ENCODE measurements around the gene ZNF358. TPM values are rescaled to one million over a fixed set of nuclear protein-coding genes. Genes with fewer than 3 reads are reported as not detected.
A peak's percentile ranks its signal among the peaks of the same experiment; 100 is the strongest.

The ZNF358 gene
- 25.2 TPM for total RNA-seq
- 10 to 100 TPM; 41.2 to 69.7 (median 49.1) TPM for polyA plus RNA-seq (ENCODE audit: insufficient read depth in 1 of 8, insufficient read length in 8 of 8, low replicate concordance in 1 of 8)
- long read RNA-seq, donor 1, transcript ZNF358-202 (2 exons, 1,954 nt) = major isoform, 5 of 5 reads
- long read RNA-seq, donor 1, partial matches to known transcripts = 0 of 5 reads
- long read RNA-seq, donor 1, other reads (novel, unspliced or antisense) = 0 of 5 reads
- long read RNA-seq, donor 2, partial matches to known transcripts = 8 of 10 reads
- long read RNA-seq, donor 2, other reads (novel, unspliced or antisense) = 0 of 10 reads
- long read RNA-seq, donor 3, transcript ZNF358-202 (2 exons, 1,954 nt) = major isoform, 45 of 72 reads
- long read RNA-seq, donor 3, partial matches to known transcripts = 27 of 72 reads
- long read RNA-seq, donor 3, other reads (novel, unspliced or antisense) = 0 of 72 reads
- long read RNA-seq, donor 4, transcript ZNF358-202 (2 exons, 1,954 nt) = major isoform, 20 of 20 reads
- long read RNA-seq, donor 4, partial matches to known transcripts = 0 of 20 reads
- long read RNA-seq, donor 4, other reads (novel, unspliced or antisense) = 0 of 20 reads
- long read RNA-seq, donor 5, transcript ZNF358-202 (2 exons, 1,954 nt) = major isoform, 60 of 60 reads
- long read RNA-seq, donor 5, partial matches to known transcripts = 0 of 60 reads
- long read RNA-seq, donor 5, other reads (novel, unspliced or antisense) = 0 of 60 reads
- long read RNA-seq, donor 6, transcript ZNF358-202 (2 exons, 1,954 nt) = major isoform, 28 of 28 reads
- long read RNA-seq, donor 6, partial matches to known transcripts = 0 of 28 reads
- long read RNA-seq, donor 6, other reads (novel, unspliced or antisense) = 0 of 28 reads
- long read RNA-seq, donor 7, transcript ZNF358-202 (2 exons, 1,954 nt) = major isoform, 25 of 25 reads
- long read RNA-seq, donor 7, partial matches to known transcripts = 0 of 25 reads
- long read RNA-seq, donor 7, other reads (novel, unspliced or antisense) = 0 of 25 reads
- long read RNA-seq, donor 8, transcript ZNF358-202 (2 exons, 1,954 nt) = major isoform, 18 of 18 reads
- long read RNA-seq, donor 8, partial matches to known transcripts = 0 of 18 reads
- long read RNA-seq, donor 8, other reads (novel, unspliced or antisense) = 0 of 18 reads
- long read RNA-seq, donor 9, transcript ZNF358-202 (2 exons, 1,954 nt) = major isoform, 7 of 7 reads
- long read RNA-seq, donor 9, partial matches to known transcripts = 0 of 7 reads
- long read RNA-seq, donor 9, other reads (novel, unspliced or antisense) = 0 of 7 reads
- long read RNA-seq, donor 10, transcript ZNF358-202 (2 exons, 1,954 nt) = major isoform, 27 of 27 reads
- long read RNA-seq, donor 10, partial matches to known transcripts = 0 of 27 reads
- long read RNA-seq, donor 10, other reads (novel, unspliced or antisense) = 0 of 27 reads
- long read RNA-seq, donor 11, transcript ZNF358-202 (2 exons, 1,954 nt) = major isoform, 19 of 19 reads
- long read RNA-seq, donor 11, partial matches to known transcripts = 0 of 19 reads
- long read RNA-seq, donor 11, other reads (novel, unspliced or antisense) = 0 of 19 reads

DNA sequence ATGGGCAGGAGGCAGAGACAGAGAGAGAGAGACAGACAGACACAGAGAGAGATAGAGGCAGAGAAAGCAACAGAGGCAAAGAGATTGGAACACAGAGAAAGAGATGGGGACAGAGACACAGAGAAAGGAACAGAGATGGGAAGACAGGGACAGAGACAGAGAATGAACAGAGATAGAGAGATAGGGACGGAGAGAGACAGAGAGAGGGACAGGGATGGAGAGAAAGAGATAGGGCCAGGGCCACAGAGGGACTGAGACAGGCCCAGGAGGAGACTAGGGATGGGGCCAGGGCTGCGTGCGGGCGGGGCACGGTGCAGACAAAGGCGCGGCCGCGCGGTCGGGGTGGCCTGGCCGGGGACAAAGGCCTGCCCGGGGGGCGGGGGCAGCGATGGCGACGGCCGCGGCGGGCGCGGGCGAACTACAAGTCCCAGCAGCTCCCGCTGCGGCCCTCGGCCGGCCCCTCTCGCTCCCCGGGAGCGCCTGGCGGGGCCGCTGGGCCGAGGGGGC lies at the start of gene ZNF358:
Gene ZNF358 (plus strand): TSS at position 459 of the 507 bp plus-strand sequence. CDS start 3,140 bp downstream, outside the sequence.
- peak within 1 kb of the TSS; percentile 81 for H3K4me3 ChIP-seq (ENCODE audit: low read length)
- peaks cover 18% of the 10 kb centered on the region for H3K36me3 ChIP-seq (ENCODE audit: control insufficient read depth, insufficient read depth, low read length)
- 1% methylated on average over 33 of the region's 33 CpGs for WGBS (ENCODE audit: insufficient coverage)
- no peaks in the 10 kb centered on the region for H3K27me3 ChIP-seq (ENCODE audit: control insufficient read depth, insufficient read depth, low read length)
- DNase-seq = peak; percentile 89
- peak within 1 kb of the TSS; percentile 74 for H3K27ac ChIP-seq (ENCODE audit: low read length)
- peaks cover 18% of the 10 kb centered on the region for H3K4me1 ChIP-seq (ENCODE audit: control insufficient read depth, insufficient read depth, low read length)
- no peaks in the 10 kb centered on the region for H3K9me3 ChIP-seq (replicated peaks; ENCODE audit: control insufficient read depth, low read depth, low read length)

DNA sequence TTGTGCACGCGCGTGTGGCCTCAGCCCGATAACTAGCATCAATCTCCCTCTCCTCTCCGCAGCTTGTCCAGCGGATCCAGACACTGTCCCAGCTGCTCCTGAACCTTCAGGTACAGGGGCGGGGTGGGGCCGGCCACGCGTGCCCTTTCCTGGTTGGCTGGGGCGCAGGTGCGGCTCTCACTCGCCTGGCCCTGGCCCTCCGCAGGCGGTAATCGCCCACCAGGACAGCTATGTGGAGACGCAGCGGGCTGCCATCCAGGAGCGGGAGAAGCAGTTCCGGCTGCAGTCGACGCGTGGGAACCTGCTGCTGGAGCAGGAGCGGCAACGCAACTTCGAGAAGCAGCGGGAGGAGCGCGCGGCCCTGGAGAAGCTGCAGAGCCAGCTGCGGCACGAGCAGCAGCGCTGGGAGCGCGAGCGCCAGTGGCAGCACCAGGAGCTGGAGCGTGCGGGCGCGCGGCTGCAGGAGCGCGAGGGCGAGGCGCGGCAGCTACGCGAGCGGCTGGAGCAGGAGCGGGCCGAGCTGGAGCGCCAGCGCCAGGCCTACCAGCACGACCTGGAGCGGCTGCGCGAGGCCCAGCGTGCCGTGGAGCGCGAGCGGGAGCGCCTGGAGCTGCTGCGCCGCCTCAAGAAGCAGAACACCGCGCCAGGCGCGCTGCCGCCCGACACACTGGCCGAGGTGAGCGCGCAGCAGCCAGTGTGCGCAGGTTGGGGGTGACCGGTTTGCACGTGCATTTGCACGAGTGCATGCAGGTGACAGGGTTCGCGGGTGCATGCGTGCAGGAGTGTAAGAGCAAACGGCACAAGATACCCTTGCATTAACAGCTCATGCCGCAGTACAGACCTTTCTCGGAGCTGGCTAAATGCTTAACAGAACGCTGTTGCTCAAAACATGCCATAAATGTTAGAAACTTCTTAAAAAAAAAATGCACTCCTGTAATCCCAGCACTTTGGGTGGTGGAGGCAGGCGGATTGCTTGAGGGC lies 48.6 kb upstream of the ZNF358 start:
- no peak for DNase-seq
- no peaks in the 10 kb centered on the region for H3K27me3 ChIP-seq (ENCODE audit: control insufficient read depth, insufficient read depth, low read length)
- no peak overlapping the region for H3K4me3 ChIP-seq (ENCODE audit: low read length)
- H3K36me3 ChIP-seq (ENCODE audit: control insufficient read depth, insufficient read depth, low read length) = peaks cover 77% of the 10 kb centered on the region
- WGBS (ENCODE audit: insufficient coverage) = 94% methylated on average over 83 of the region's 86 CpGs
- no peaks in the 10 kb centered on the region for H3K9me3 ChIP-seq (replicated peaks; ENCODE audit: control insufficient read depth, low read depth, low read length)
- H3K4me1 ChIP-seq (ENCODE audit: control insufficient read depth, insufficient read depth, low read length) = peaks cover 8% of the 10 kb centered on the region
- no peak overlapping the region for H3K27ac ChIP-seq (ENCODE audit: low read length)

- no peak overlapping the region for H3K4me3 ChIP-seq (ENCODE audit: low read length)
- no peaks in the 10 kb centered on the region for H3K27me3 ChIP-seq (ENCODE audit: control insufficient read depth, insufficient read depth, low read length)
- peaks cover 64% of the 10 kb centered on the region for H3K36me3 ChIP-seq (ENCODE audit: control insufficient read depth, insufficient read depth, low read length)
- 92% methylated on average over 24 of the region's 24 CpGs for WGBS (ENCODE audit: insufficient coverage)
- no peak for DNase-seq
- H3K9me3 ChIP-seq (replicated peaks; ENCODE audit: control insufficient read depth, low read depth, low read length) = no peaks in the 10 kb centered on the region
- H3K27ac ChIP-seq (ENCODE audit: low read length) = no peak overlapping the region
- peaks cover 8% of the 10 kb centered on the region for H3K4me1 ChIP-seq (ENCODE audit: control insufficient read depth, insufficient read depth, low read length)
Observed at GRCh38 chr19:7468840-7469239, 47.1 kb upstream of the ZNF358 start.

DNA sequence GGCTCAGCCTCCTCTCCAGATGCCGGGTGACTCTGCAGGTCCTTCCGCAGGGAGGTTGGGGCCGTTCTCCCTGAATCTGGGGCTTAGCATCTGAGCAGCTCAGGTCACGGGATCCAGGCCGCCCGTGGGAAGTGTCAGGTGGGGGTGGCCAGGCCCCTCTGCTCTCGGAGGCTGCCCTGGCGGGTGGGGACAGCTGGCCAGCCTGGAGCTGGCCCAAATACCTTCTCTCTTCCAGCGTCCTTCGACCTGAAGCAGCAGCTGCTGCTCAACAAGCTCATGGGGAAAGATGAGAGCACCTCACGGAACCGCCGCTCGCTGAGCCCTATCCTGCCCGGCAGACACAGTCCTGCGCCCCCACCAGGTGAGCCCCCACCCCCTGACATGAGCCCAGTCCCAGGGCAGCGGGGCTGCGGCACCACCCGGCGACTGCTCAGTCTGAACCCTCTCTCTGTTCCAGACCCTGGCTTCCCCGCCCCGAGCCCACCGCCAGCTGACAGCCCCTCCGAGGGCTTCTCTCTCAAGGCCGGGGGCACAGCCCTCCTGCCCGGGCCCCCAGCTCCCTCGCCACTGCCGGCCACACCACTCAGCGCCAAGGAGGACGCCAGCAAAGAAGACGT lies 46.1 kb upstream of the ZNF358 start:
- peaks cover 58% of the 10 kb centered on the region for H3K36me3 ChIP-seq (ENCODE audit: control insufficient read depth, insufficient read depth, low read length)
- no peak overlapping the region for H3K4me3 ChIP-seq (ENCODE audit: low read length)
- peaks cover 8% of the 10 kb centered on the region for H3K4me1 ChIP-seq (ENCODE audit: control insufficient read depth, insufficient read depth, low read length)
- WGBS (ENCODE audit: insufficient coverage) = 90% methylated on average over 23 of the region's 31 CpGs
- no peaks in the 10 kb centered on the region for H3K27me3 ChIP-seq (ENCODE audit: control insufficient read depth, insufficient read depth, low read length)
- peak overlapping the region; percentile 29 for H3K27ac ChIP-seq (ENCODE audit: low read length)
- peak; percentile 29 for DNase-seq
- no peaks in the 10 kb centered on the region for H3K9me3 ChIP-seq (replicated peaks; ENCODE audit: control insufficient read depth, low read depth, low read length)

DNA sequence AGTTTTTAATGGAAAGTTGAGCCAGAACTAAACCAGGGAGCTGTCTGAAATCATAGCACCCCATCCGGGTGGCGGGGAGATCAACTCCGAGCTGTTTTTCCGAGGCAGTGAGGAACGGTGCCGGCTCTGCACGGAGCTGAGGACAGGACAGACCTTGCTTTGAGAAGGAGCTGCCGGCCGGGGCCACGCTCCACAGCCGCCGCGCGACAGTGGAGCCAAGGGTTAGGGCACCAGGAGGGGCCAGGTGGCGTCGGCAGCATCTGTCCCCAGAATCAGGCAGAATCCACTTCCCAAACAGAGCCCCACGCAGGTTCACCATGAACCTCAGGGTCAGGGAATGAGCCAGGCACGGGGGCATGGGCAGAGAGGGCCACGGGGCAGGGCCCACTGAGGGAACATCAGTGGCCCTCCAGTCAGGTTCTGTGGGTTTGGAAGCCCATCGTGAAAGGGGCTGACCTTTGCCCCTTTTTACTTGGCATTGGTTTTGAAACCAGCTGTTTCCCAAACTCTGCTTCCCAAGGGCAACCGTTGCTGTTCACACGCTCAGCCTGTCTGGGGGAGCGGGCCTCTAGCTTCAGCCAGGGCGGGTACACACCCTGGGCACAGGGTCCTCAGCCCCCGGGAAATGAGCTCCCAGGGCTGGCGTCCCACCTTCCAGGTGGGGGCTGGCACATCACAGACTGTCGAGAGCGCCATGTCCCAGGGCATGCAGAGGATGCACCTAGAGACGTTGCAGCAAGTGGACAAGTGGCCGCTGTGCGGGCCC lies 45.2 kb upstream of the ZNF358 start:
- H3K36me3 ChIP-seq (ENCODE audit: control insufficient read depth, insufficient read depth, low read length) = peaks cover 52% of the 10 kb centered on the region
- H3K27ac ChIP-seq (ENCODE audit: low read length) = no peak overlapping the region
- DNase-seq = no peak
- no peaks in the 10 kb centered on the region for H3K9me3 ChIP-seq (replicated peaks; ENCODE audit: control insufficient read depth, low read depth, low read length)
- 88% methylated on average over 31 of the region's 31 CpGs for WGBS (ENCODE audit: insufficient coverage)
- peaks cover 8% of the 10 kb centered on the region for H3K4me1 ChIP-seq (ENCODE audit: control insufficient read depth, insufficient read depth, low read length)
- H3K27me3 ChIP-seq (ENCODE audit: control insufficient read depth, insufficient read depth, low read length) = no peaks in the 10 kb centered on the region
- no peak overlapping the region for H3K4me3 ChIP-seq (ENCODE audit: low read length)

DNA sequence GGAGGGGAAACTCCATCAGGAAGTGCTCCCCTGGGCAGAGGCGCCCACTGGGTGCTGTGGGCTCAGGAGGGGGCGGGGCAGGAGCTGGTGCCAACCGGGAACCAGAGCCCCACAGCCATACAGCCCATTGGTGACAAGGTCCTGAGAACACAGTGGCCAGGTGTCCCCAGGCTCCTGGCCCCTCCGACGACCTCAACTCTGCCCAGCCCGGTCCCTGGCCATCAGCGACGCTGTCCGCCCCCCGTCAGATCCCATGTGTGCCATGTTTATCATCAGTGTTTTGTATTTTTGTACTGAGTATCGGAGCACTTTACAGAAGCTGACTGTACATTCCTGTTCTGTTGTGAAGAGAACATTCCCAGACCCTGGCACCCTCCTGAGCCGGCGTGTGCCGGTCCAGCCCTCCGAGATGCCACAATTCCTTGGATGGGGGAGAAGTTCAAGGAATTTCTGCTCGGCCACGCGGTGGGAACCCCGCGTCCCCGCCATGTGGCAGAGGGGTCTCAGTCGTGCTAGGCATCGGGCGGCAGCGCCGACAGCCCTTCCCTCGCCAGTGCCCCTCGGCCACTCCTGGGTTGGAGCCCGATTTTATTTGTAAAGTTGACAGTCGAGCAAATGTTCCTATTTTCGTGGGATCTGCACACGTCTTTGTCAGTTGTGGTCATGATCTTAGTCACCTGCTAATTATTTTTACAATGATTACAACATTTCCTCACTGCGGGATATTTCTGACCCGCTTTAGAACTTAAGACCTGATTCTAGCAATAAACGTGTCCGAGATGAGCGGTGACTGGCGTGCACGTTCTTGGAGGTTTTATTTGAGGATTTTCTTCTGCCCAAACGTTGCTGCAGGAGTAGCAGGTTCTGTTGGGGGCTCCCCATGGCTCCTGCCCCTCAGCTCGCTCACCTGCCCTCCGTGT lies 43.9 kb upstream of the ZNF358 start:
- Histone ChIP-seq H3K4me1 (ENCODE audit: control insufficient read depth, insufficient read depth, low read length) (peaks cover 8% of the 10 kb centered on the region), H3K4me3 (ENCODE audit: low read length) (no peak overlapping the region), H3K36me3 (ENCODE audit: control insufficient read depth, insufficient read depth, low read length) (peaks cover 45% of the 10 kb centered on the region), H3K9me3 (replicated peaks; ENCODE audit: control insufficient read depth, low read depth, low read length) (no peaks in the 10 kb centered on the region), H3K27me3 (ENCODE audit: control insufficient read depth, insufficient read depth, low read length) (no peaks in the 10 kb centered on the region), H3K27ac (ENCODE audit: low read length) (no peak overlapping the region)
- DNase-seq = no peak
- 89% methylated on average over 30 of the region's 42 CpGs for WGBS (ENCODE audit: insufficient coverage)

GRCh38 chr19:7475665-7476064 lies 40.2 kb upstream of the ZNF358 start:
- peaks cover 16% of the 10 kb centered on the region for H3K36me3 ChIP-seq (ENCODE audit: control insufficient read depth, insufficient read depth, low read length)
- no peak overlapping the region for H3K27ac ChIP-seq (ENCODE audit: low read length)
- WGBS (ENCODE audit: insufficient coverage) = 88% methylated on average over 6 of the region's 6 CpGs
- no peak for DNase-seq
- H3K9me3 ChIP-seq (replicated peaks; ENCODE audit: control insufficient read depth, low read depth, low read length) = no peaks in the 10 kb centered on the region
- H3K27me3 ChIP-seq (ENCODE audit: control insufficient read depth, insufficient read depth, low read length) = no peaks in the 10 kb centered on the region
- no peak overlapping the region for H3K4me3 ChIP-seq (ENCODE audit: low read length)
- peaks cover 7% of the 10 kb centered on the region for H3K4me1 ChIP-seq (ENCODE audit: control insufficient read depth, insufficient read depth, low read length)

Data from muscle of leg (tissue), 16 donors.